ENCODE results near the gene TIMELESS. TPM values are rescaled to one million over a fixed set of nuclear protein-coding genes. Genes with fewer than 3 reads are reported as not detected.
A peak's percentile ranks its signal among the peaks of the same experiment; 100 is the strongest.

Gene TIMELESS
- total RNA-seq, 4 donors from 2014 or later = 2.3 to 4.1 (median 2.4) TPM

GRCh38 chr12:56474389-56474788 is 25.2 kb upstream of the TIMELESS start:
- no peak for DNase-seq (ENCODE audit: extremely low spot score)
- intact Hi-C loops (cut with DNase I) = no loop called here
- H3K27me3 ChIP-seq = no peaks in the 10 kb centered on the region
- H3K9me3 ChIP-seq = no peaks in the 10 kb centered on the region
- H3K4me3 ChIP-seq = no peak overlapping the region
- peaks cover 6 to 21% (median 12%) of the 10 kb centered on the region in 4 donors for H3K4me1 ChIP-seq
- no peak for TF ChIP-seq POLR2AphosphoS5 (IDR thresholded peaks at IDR 0.05)
- no peak overlapping the region for H3K27ac ChIP-seq (replicated peaks in 1 of 4)
- WGBS = 96% methylated on average over 8 of the region's 9 CpGs
- H3K36me3 ChIP-seq = peaks cover 0 to 18% (median 4%) of the 10 kb centered on the region in 4 donors

- H3K36me3 ChIP-seq = peaks cover 0 to 18% (median 4%) of the 10 kb centered on the region in 4 donors
- no peaks in the 10 kb centered on the region for H3K27me3 ChIP-seq
- peak overlapping the region; percentile 69 to 88 (median 79) for H3K4me3 ChIP-seq
- no peaks in the 10 kb centered on the region for H3K9me3 ChIP-seq
- intact Hi-C loops (cut with DNase I) = loop anchor here (10.0 kb wide), 2 partner anchors 284 to 344 kb away; partner anchors contain the start of genes ESYT1 and SMARCC2
- DNase-seq (ENCODE audit: extremely low spot score) = no peak
- H3K4me1 ChIP-seq = peaks cover 11 to 38% (median 25%) of the 10 kb centered on the region in 4 donors
- peak overlapping the region; percentile 82 to 92 (median 84) for H3K27ac ChIP-seq (replicated peaks in 1 of 4)
- 48% methylated on average over 12 of the region's 19 CpGs for WGBS
- TF ChIP-seq EP300 (IDR thresholded peaks at IDR 0.05) (no peak), POLR2AphosphoS5 (IDR thresholded peaks at IDR 0.05) (no peak), CTCF (IDR thresholded peaks at IDR 0.05) (no peak), POLR2A (IDR thresholded peaks at IDR 0.05; ENCODE audit: low read depth) (no peak)
These were observed 20.0 kb upstream of the TIMELESS start for GRCh38 chr12:56469007-56469930.

- Histone ChIP-seq H3K36me3 (peaks cover 0 to 17% (median 4%) of the 10 kb centered on the region in 4 donors), H3K9me3 (no peaks in the 10 kb centered on the region), H3K27me3 (no peaks in the 10 kb centered on the region), H3K27ac (replicated peaks in 1 of 4) (peak within 1 kb of the TSS; percentile 82 to 92 (median 84)), H3K4me3 (peak within 1 kb of the TSS; percentile 69 to 88 (median 79)), H3K4me1 (peaks cover 11 to 43% (median 28%) of the 10 kb centered on the region in 4 donors)
- intact Hi-C loops (cut with DNase I) = loop anchor here (10.0 kb wide), 2 partner anchors 284 to 344 kb away; partner anchors contain the start of genes ESYT1 and SMARCC2
- DNase-seq (ENCODE audit: extremely low spot score) = peak; percentile 98
- TF ChIP-seq POLR2A (IDR thresholded peaks at IDR 0.05; ENCODE audit: low read depth) (peak; percentile 65), CTCF (IDR thresholded peaks at IDR 0.05) (peak; percentile 20 to 61 (median 50)), POLR2AphosphoS5 (IDR thresholded peaks at IDR 0.05) (peak; percentile 96 to 97), EP300 (IDR thresholded peaks at IDR 0.05) (no peak)
- WGBS = under 1% methylated on average over 43 of the region's 43 CpGs
These were observed 19.2 kb upstream of the TIMELESS start, which contains the start of gene SPRYD4 for GRCh38 chr12:56468216-56469006. SPRYD4 (plus strand) TSS chr12:56468578; CDS start chr12:56468592, 14 bp downstream.

GRCh38 chr12:56462565-56462964 is 13.3 kb upstream of the TIMELESS start:
- Histone ChIP-seq H3K27me3 (no peaks in the 10 kb centered on the region), H3K4me1 (peaks cover 0 to 10% (median 5%) of the 10 kb centered on the region in 4 donors), H3K36me3 (no peaks in the 10 kb centered on the region), H3K9me3 (no peaks in the 10 kb centered on the region), H3K4me3 (no peak overlapping the region), H3K27ac (replicated peaks in 1 of 4) (no peak overlapping the region)
- intact Hi-C loops (cut with DNase I) = loop anchor here (5.0 to 10.0 kb wide), 3 partner anchors 100 to 338 kb away; partner anchors contain the start of genes APOF, ESYT1, SMARCC2 and STAT2
- no peak for DNase-seq (ENCODE audit: extremely low spot score)
- TF ChIP-seq POLR2AphosphoS5 (IDR thresholded peaks at IDR 0.05) (no peak), CTCF (IDR thresholded peaks at IDR 0.05) (no peak), EP300 (IDR thresholded peaks at IDR 0.05) (no peak), POLR2A (IDR thresholded peaks at IDR 0.05; ENCODE audit: low read depth) (no peak)
